Measurements from ENCODE around the gene UCN2. TPM values are rescaled to one million over a fixed set of nuclear protein-coding genes. Genes with fewer than 3 reads are reported as not detected.

The UCN2 gene
- total RNA-seq, 1 donor, result 0.54 TPM

DNA sequence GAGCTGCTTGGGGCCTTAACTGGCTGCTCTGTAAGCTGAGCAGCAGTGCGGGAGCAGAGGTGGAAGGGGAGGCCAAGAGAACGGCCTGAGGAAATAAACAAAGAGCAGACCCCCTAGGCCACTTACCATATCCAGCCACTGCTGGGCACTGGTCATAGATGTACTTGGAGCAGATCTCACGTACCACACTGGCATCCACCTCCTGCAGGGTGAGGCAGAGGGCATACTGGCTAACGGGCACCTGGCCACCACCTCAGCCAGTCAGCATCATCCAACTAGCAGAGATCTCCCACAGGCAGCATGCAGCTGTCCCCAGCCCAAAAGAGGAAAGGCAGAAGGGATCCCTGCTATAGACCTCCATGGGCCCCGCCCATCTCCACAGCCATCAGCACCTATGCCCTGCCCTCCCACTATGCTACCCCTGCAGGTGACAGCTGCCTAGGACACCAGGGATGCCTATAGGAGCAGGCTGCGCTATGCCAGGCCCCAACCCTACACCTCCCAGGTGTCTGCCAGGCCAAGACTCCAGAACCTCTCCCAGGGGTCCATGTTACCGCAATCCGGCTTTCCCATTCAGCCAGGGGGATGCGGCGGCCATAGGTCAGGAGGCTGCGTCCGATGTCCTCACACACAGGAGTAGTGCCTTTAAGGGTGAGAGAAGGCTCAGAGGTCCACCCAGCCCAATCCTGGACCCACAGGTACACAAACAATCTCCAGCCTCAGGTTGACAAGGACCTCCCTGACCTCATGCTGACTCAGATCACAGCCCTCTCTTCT is 36.1 kb upstream of the UCN2 start:
- no peak overlapping the region for H3K4me3 ChIP-seq (ENCODE audit: low read depth, low read length)
- DNase-seq (ENCODE audit: low read depth), result no peak
- TF ChIP-seq, protein P1, sequence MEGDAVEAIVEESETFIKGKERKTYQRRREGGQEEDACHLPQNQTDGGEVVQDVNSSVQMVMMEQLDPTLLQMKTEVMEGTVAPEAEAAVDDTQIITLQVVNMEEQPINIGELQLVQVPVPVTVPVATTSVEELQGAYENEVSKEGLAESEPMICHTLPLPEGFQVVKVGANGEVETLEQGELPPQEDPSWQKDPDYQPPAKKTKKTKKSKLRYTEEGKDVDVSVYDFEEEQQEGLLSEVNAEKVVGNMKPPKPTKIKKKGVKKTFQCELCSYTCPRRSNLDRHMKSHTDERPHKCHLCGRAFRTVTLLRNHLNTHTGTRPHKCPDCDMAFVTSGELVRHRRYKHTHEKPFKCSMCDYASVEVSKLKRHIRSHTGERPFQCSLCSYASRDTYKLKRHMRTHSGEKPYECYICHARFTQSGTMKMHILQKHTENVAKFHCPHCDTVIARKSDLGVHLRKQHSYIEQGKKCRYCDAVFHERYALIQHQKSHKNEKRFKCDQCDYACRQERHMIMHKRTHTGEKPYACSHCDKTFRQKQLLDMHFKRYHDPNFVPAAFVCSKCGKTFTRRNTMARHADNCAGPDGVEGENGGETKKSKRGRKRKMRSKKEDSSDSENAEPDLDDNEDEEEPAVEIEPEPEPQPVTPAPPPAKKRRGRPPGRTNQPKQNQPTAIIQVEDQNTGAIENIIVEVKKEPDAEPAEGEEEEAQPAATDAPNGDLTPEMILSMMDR (IDR thresholded peaks at IDR 0.05; ENCODE audit: insufficient read depth, low read length), result no peak

DNA sequence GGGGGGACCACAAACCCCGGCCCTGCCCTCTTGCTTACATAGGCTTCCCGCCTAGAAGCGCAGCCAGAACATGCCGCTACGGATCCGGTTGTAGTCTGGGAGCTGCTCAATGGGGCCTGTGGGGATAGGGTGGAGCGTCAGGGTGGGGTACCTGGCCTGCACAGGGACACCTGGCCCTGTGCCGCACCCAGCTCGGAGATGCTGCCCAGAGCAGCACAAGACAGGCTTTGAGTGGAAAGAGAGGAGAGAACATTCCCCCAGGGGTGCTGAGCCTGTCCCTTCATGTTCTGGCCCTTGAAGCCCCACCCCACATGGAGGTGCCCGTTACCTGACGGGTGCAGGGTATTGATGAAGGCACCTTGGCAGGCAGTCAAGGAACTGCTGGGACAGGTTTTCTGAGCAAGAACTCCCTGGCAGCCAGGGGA is 35.5 kb upstream of the UCN2 start:
- no peak overlapping the region for H3K4me3 ChIP-seq (ENCODE audit: low read depth, low read length)
- no peak for DNase-seq (ENCODE audit: low read depth)
- TF ChIP-seq, protein P1 (IDR thresholded peaks at IDR 0.05; ENCODE audit: insufficient read depth, low read length), result no peak

DNA sequence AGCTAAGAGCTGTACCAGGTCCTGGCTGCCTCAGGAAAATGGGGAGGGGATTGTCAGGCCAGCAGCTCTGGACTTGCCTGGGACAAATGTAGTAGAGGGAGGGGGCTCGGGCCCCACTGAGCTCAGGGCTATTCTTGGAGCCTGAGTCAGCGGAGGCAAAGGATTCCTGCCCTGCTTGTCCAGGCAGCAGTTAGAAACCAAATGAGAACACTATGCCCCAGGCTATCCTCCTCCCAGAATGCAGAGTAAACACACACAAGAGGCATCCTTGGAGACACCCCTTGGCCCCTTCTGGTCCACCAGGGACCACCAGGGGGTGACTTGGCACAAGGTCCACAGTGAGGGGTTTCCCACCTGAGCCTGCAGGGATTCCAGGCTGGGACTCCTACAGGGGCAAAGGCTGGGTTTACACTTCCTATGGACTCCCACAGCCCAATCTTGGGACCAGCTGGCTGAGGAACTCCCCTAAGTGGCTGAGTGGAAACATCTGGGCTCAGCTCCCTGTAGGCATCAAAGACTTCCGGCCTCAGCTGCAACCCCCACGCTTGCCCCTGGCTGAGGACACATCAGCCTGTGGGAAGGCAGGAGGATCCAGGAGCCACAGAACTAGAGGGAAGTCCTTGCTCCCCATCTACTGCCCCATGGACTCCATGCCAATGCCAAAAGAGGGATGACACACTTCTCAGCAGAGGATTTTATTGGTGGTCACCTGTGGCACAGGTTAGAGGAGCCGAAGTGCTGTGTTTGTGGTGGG is 34.9 kb upstream of the UCN2 start:
- peak; percentile 86 for DNase-seq (ENCODE audit: low read depth)
- H3K4me3 ChIP-seq (ENCODE audit: low read depth, low read length), result no peak overlapping the region
- TF ChIP-seq, protein P1 (IDR thresholded peaks at IDR 0.05; ENCODE audit: insufficient read depth, low read length), result no peak

DNA sequence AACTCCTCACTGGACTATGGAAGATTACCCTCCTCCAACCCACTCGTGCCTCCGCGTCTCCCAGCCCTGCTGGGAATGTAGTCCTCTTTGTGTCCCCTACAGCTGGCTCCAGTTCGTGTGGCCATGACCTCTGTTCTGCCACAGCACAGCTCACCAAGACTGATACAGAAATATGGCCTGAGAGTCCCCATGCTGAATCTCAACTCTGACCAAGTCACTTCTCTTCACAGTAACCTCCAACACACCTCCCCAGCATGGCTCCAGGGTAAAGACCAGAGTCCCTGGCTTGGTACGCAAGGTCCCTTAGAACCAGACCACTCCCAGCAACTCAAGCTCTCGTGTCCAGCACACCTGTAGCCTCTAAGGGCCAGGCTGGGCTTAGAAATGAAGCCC is 33.8 kb upstream of the UCN2 start:
- DNase-seq (ENCODE audit: low read depth), result no peak
- no peak overlapping the region for H3K4me3 ChIP-seq (ENCODE audit: low read depth, low read length)
- TF ChIP-seq, protein P1 (IDR thresholded peaks at IDR 0.05; ENCODE audit: insufficient read depth, low read length), result no peak

DNA sequence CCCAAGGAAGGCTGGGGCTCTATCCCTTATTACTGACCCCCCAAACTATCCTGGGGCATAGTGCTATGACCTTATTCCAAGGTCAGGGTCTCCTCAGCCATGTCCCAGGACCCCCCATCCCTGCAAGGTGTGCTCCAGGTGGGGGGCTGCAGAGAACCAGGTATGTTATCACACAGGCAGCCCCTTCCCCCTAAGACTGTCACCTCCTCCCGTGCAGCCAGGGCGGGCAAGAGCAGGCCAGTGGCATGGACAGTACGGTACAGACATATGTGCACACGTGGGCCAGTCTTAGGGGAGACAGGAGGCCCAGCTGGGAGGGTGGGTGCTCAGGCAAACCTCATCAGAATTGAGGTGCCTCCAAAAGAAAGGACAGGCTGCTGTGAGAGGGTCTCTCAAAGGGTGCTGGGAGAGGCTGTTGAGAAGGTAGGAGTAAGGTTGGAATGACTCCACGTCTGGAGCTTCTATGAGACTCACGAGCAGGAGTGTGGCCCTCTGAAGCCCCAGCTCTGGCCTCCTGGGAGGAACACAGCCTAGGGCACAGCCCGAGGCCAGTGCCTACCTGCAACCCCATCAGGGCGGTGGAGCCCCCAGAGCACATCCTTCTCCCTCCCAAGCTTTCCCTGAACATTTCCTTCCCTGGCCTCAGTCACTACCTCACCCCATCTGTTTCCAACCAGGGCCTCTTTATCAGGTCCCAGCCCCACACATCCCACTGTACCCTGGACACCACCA is 33.3 kb upstream of the UCN2 start:
- TF ChIP-seq, protein P1 (IDR thresholded peaks at IDR 0.05; ENCODE audit: insufficient read depth, low read length), result no peak
- H3K4me3 ChIP-seq (ENCODE audit: low read depth, low read length), result no peak overlapping the region
- no peak for DNase-seq (ENCODE audit: low read depth)

DNA sequence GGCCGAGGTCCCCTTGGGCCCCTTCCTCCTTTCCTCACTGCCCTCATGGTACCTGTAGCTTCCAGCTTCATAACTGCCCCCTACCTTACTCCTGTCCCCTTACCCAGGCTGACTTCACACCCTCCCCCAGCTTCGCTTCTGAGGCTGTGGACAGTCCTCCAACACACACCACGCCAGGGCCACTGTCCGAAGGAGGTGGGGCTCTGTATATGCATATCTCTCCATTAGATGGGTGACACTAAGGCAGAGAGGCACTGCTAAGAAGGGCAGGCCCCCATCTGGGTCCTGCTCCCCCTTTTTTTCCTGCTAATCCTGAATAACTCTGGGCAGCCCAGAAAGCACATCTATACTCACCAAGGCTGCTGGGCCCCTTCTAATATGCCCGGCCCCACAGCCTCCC is 32.6 kb upstream of the UCN2 start:
- DNase-seq (ENCODE audit: low read depth), result no peak
- no peak overlapping the region for H3K4me3 ChIP-seq (ENCODE audit: low read depth, low read length)
- TF ChIP-seq, protein P1 (IDR thresholded peaks at IDR 0.05; ENCODE audit: insufficient read depth, low read length), result no peak
